Measurements from ENCODE around the gene KLRC2.
"Not testable (repeated sequence)": the region's sequence is repeated elsewhere in the genome, so short reads cannot be mapped to it uniquely, and the experiment has no call there.

The KLRC2 gene
- long read RNA-seq: 0 reads

DNA sequence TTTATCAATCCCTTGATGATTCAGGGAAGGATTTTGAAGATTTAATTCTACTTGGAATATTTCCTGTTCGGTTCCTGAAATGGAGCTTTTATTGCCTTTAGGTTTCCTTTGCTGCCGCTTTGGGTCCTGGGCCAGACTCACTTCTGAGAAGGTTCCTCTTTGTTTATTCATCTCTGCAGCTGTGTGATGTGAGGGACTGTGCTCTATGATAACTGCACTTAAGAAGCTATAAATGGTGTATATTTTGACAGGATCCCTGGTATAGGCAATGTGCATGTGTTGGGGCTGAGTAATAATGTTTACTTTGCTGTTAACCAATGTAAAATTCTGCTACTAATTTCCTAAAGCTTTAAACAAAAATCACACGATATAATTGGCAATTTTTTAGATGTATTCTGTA is at the start of gene KLRC2:
KLRC2 (minus strand) TSS at position 195 of the 400 bp plus-strand sequence; CDS start at position 171, 24 bp downstream.
- not testable (repeated sequence) for H3K27ac ChIP-seq (replicated peaks); H3K4me3 ChIP-seq (replicated peaks; ENCODE audit: insufficient read depth, low read length); H3K27me3 ChIP-seq (ENCODE audit: insufficient read depth, poor library complexity, severe bottlenecking)
- peak in 1 of 2 experiments; percentile 50 for DNase-seq (ENCODE audit: low read depth in 1 of 2, low spot score in 1 of 2)

DNA sequence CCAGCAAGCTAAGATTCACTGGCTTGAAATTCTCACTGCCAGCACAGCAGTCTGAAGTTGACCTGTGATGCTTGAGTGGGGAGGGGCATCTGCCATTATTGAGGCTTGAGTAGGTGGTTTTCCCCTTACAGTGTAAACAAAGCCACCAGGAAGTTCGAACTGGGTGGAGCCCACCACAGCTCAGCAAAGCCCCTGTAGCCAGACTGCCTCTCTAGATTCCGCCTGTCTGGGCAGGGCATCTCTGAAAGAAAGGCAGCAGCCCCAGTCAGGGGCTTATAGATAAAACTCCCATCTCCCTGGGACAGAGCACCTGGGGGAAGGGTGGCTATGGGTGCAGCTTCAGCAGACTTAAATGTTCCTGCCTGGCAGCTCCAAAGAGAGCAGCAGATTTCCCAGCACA is 46.1 kb upstream of the KLRC2 start:
- not testable (repeated sequence) for H3K27ac ChIP-seq (replicated peaks)

DNA sequence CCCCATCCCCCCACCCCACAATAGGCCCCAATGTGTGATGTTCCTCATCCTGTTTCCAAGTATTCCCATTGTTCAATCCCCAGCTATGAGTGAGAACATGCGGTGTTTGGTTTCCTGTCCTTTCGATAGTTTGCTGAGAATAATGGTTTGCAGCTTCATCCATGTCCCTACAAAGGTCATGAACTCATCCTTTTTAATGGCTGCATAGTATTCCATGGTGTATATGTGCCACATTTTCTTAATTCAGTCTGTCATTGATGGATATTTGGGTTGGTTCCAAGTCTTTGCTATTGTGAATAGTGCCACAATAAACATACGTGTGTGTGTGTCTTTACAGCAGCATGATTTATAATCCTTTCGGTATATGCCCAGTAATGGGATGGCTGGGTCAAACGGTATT is 37.0 kb upstream of the KLRC2 start:
- not testable (repeated sequence) for DNase-seq (ENCODE audit: low read depth in 1 of 2, low spot score in 1 of 2); H3K27ac ChIP-seq (replicated peaks); H3K27me3 ChIP-seq (ENCODE audit: insufficient read depth, poor library complexity, severe bottlenecking); H3K4me3 ChIP-seq (replicated peaks; ENCODE audit: insufficient read depth, low read length)

More for the DNA sequence above, 46.1 kb upstream of the KLRC2 start:
- not testable (repeated sequence) for H3K27me3 ChIP-seq (ENCODE audit: insufficient read depth, poor library complexity, severe bottlenecking); H3K4me3 ChIP-seq (replicated peaks; ENCODE audit: insufficient read depth, low read length); DNase-seq (ENCODE audit: low read depth in 1 of 2, low spot score in 1 of 2)

DNA sequence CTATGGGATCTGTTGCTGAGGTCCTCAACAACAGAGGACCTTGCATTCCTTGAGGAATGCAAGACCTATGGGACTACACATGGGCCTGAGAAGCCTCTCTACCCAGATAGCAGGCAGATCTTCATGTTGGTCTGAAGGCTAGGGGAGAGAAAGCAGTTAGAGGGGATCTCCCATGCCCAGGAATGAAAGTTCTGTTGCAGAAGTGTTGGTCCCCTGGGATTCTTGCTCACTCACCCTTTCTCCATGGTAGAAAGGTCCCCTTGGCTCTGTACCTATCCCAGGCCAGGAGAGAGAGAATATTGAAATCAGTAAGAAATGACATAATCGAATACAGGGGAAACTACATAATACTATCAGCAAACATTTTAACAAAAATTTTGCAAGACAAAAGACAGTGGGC is 33.9 kb upstream of the KLRC2 start:
- TF ChIP-seq POLR2AphosphoS5 (IDR thresholded peaks at IDR 0.05; ENCODE audit: low read depth) (no peak), SPI1 (IDR thresholded peaks at IDR 0.05; ENCODE audit: borderline replicate concordance, low read depth) (no peak), GABPA (IDR thresholded peaks at IDR 0.05; ENCODE audit: low read depth) (no peak)
- TF ChIP-seq, protein P1, sequence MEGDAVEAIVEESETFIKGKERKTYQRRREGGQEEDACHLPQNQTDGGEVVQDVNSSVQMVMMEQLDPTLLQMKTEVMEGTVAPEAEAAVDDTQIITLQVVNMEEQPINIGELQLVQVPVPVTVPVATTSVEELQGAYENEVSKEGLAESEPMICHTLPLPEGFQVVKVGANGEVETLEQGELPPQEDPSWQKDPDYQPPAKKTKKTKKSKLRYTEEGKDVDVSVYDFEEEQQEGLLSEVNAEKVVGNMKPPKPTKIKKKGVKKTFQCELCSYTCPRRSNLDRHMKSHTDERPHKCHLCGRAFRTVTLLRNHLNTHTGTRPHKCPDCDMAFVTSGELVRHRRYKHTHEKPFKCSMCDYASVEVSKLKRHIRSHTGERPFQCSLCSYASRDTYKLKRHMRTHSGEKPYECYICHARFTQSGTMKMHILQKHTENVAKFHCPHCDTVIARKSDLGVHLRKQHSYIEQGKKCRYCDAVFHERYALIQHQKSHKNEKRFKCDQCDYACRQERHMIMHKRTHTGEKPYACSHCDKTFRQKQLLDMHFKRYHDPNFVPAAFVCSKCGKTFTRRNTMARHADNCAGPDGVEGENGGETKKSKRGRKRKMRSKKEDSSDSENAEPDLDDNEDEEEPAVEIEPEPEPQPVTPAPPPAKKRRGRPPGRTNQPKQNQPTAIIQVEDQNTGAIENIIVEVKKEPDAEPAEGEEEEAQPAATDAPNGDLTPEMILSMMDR (IDR thresholded peaks at IDR 0.05; ENCODE audit: insufficient read depth, low read length): no peak
- TF ChIP-seq, protein P2, sequence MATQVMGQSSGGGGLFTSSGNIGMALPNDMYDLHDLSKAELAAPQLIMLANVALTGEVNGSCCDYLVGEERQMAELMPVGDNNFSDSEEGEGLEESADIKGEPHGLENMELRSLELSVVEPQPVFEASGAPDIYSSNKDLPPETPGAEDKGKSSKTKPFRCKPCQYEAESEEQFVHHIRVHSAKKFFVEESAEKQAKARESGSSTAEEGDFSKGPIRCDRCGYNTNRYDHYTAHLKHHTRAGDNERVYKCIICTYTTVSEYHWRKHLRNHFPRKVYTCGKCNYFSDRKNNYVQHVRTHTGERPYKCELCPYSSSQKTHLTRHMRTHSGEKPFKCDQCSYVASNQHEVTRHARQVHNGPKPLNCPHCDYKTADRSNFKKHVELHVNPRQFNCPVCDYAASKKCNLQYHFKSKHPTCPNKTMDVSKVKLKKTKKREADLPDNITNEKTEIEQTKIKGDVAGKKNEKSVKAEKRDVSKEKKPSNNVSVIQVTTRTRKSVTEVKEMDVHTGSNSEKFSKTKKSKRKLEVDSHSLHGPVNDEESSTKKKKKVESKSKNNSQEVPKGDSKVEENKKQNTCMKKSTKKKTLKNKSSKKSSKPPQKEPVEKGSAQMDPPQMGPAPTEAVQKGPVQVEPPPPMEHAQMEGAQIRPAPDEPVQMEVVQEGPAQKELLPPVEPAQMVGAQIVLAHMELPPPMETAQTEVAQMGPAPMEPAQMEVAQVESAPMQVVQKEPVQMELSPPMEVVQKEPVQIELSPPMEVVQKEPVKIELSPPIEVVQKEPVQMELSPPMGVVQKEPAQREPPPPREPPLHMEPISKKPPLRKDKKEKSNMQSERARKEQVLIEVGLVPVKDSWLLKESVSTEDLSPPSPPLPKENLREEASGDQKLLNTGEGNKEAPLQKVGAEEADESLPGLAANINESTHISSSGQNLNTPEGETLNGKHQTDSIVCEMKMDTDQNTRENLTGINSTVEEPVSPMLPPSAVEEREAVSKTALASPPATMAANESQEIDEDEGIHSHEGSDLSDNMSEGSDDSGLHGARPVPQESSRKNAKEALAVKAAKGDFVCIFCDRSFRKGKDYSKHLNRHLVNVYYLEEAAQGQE (IDR thresholded peaks at IDR 0.05; ENCODE audit: insufficient replicate concordance, low read depth): no peak
- Histone ChIP-seq H3K27ac (replicated peaks) (no peak overlapping the region), H3K4me3 (replicated peaks; ENCODE audit: insufficient read depth, low read length) (no peak overlapping the region), H3K27me3 (ENCODE audit: insufficient read depth, poor library complexity, severe bottlenecking) (no peaks in the 10 kb centered on the region)
- no peak for DNase-seq (ENCODE audit: low read depth in 1 of 2, low spot score in 1 of 2)

DNA sequence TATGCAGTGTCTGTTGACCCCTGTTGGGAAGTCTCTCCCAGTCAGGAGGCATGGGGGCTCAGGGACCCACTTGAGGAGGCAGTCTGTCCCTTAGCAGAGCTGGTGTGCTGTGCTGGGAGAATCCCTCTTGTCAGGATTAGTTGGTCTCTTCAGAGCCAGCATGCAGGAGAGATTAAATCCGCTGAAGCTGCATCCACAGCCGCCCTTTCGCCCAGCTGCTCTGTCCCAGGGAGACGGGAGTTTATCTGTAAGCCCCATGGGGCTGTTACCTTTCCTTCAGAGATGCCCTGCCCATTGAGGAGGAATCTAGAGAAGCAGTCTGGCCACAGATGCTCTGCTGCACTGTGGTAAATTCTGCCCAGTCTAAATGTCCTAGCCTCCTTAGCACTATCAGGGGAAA is 30.5 kb upstream of the KLRC2 start:
- TF ChIP-seq POLR2AphosphoS5 (IDR thresholded peaks at IDR 0.05; ENCODE audit: low read depth): no peak
- TF ChIP-seq, protein P2 (IDR thresholded peaks at IDR 0.05; ENCODE audit: insufficient replicate concordance, low read depth): no peak
- TF ChIP-seq SPI1 (IDR thresholded peaks at IDR 0.05; ENCODE audit: borderline replicate concordance, low read depth): no peak
- no peak for TF ChIP-seq GABPA (IDR thresholded peaks at IDR 0.05; ENCODE audit: low read depth)
- TF ChIP-seq, protein P1 (IDR thresholded peaks at IDR 0.05; ENCODE audit: insufficient read depth, low read length): no peak
- DNase-seq (ENCODE audit: low read depth in 1 of 2, low spot score in 1 of 2): no peak
- Histone ChIP-seq H3K27ac (replicated peaks) (no peak overlapping the region), H3K27me3 (ENCODE audit: insufficient read depth, poor library complexity, severe bottlenecking) (no peaks in the 10 kb centered on the region), H3K4me3 (replicated peaks; ENCODE audit: insufficient read depth, low read length) (no peak overlapping the region)

All from HL-60 (cell line).